Naive thymus-derived CD8-positive, alpha-beta T cell (primary cell): ENCODE measurements around the gene C16orf74. TPM values are rescaled to one million over a fixed set of nuclear protein-coding genes. Genes with fewer than 3 reads are reported as not detected.
A peak's percentile ranks its signal among the peaks of the same experiment; 100 is the strongest.

Source experiments
- ATAC-seq, 2 donors: fragments of 150-1000 bp; cut with Tn5 transposase in 1 of 2; sonication (Bioruptor Pico), chemical (Tn5 transposase) in 1 of 2; 1 replicate in 1 of 2; 2 replicates in 1 of 2; pipeline ENCODE4 v1.10.0; 2021; ENCODE audit warnings: mild to moderate bottlenecking in 2 of 2, moderate library complexity in 2 of 2
- POLR2A ChIA-PET: fragments of 350-600 bp; sonication (Branson Sonifier 250); formaldehyde crosslinking; loops from one replicate; lab custom pipeline; 2021; ENCODE audit warnings: antibody characterized with exemption; lab: Charles Lee
- DNase-seq, 10 donors: peaks; one replicate each; pipeline versions ENCODE4 v3.0.0 to v3.0.0-alpha.2; 2020 to 2022
- H3K27ac Mint-ChIP-seq, 10 donors: one replicate each; pipeline ENCODE4 v1.8.0; 2020 to 2022; ENCODE audit warnings: mild to moderate bottlenecking in 10 of 10, mixed read lengths in 10 of 10, moderate library complexity in 4 of 10, inconsistent platforms in 1 of 10
- H3K27me3 Mint-ChIP-seq, 5 donors: one replicate each; pipeline ENCODE4 v1.8.0; 2021 to 2022; ENCODE audit warnings: mixed read lengths in 5 of 5
- H3K36me3 Mint-ChIP-seq, 3 donors: one replicate each; pipeline ENCODE4 v1.8.0; 2020 to 2022; ENCODE audit warnings: mixed read lengths in 3 of 3, mild to moderate bottlenecking in 2 of 3, inconsistent platforms in 1 of 3
- H3K4me1 Mint-ChIP-seq, 4 donors: one replicate each; pipeline ENCODE4 v1.8.0; 2021 to 2022; ENCODE audit warnings: mixed read lengths in 4 of 4
- H3K4me3 Mint-ChIP-seq, 10 donors: one replicate each; pipeline ENCODE4 v1.8.0; 2020 to 2022; ENCODE audit warnings: mild to moderate bottlenecking in 10 of 10, mixed read lengths in 10 of 10, moderate library complexity in 6 of 10, inconsistent platforms in 1 of 10
- H3K9me3 Mint-ChIP-seq, 9 donors: one replicate each; pipeline ENCODE4 v1.8.0; 2020 to 2022; ENCODE audit warnings: mixed read lengths in 9 of 9, mild to moderate bottlenecking in 3 of 9, inconsistent platforms in 1 of 9, moderate library complexity in 1 of 9
- polyA plus RNA-seq, 3 donors: library from polyadenylated mRNA; unstranded; fragments of 300-500 nt; fragmentation: Illumina TruSeq; gene quantifications; one replicate each; pipeline ENCODE4 v1.2.3, GENCODE V29; 2021
- total RNA-seq, 8 experiments: library from RNA in 2 of 8; stranded (reverse) in 2 of 8; gene quantifications; one replicate each; pipeline ENCODE4 v1.2.3 and lab custom pipeline; 2021 to 2026

Gene C16orf74
- 10 to 100 TPM; 38.0 to 42.3 TPM for total RNA-seq
- 10 to 100 TPM; 16.0 to 19.1 (median 17.2) TPM for polyA plus RNA-seq
- 0 to 7.2 (median 2.6) reads per million in 6 experiments for total RNA-seq (lab: John Stamatoyannopoulos, UW)

DNA sequence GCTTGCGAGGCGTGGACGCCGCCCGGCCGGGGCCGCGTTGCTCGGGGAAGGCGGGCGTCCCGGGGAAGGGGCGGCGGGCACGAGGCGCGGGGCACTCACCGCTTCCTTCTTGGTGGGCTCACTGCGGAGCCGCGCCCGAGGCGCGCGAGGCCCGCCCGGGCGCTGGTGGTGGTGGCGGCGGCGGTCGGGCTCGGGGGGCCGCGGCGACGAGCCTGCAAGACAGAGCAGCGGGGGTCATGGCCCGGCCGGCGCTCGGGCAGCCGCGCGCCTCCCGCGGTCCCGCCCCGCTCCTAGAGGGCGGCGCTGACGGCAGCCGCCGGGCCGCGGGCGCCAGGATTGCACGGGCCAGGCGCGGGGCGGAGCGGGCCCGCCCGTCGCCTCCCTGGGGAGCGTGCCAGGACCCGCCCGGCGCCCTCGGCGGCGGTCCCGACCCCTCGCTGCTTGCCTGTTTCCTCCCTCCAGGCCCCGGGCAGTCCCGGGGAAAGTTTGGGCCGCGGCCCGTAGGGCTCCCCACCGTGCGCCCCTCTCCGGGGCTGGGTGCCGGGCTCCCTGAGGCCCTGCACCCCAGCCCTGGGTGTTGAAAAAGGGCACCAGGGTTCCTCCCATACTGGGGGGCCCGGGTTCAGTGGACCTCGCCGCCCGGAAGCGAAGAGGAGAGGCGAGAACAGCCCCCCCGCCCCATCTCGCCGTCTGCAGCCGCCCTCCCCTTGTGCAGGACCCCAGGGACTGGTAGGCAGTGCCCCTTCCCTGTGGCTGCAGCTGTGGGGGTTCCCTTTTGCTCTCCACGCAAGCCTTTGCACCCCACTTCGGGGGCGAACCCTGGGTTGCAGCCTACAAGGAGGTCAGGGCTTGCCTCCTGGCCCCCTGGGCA, at the start of gene C16orf74:
Gene C16orf74, minus strand, starts transcription at position 270 of the 871 bp plus-strand sequence. CDS start 15,879 bp downstream, outside the sequence.
- ATAC-seq (peak; percentile 70 to 81), DNase-seq (peak in 4 of 10 donors; percentile 15 to 60 (median 28))
- H3K36me3 Mint-ChIP-seq, result no peaks in the 10 kb centered on the region
- H3K4me3 Mint-ChIP-seq, result peak within 1 kb of the TSS; percentile 86 to 98 (median 92)
- peak within 1 kb of the TSS in 6 of 10 donors; percentile 21 to 89 (median 82) for H3K27ac Mint-ChIP-seq
- H3K9me3 Mint-ChIP-seq, result no peaks in the 10 kb centered on the region
- peaks cover 4 to 55% (median 12%) of the 10 kb centered on the region in 4 donors for H3K4me1 Mint-ChIP-seq
- POLR2A ChIA-PET, result interaction anchor here (0.6 to 3.3 kb wide), 4 partner anchors 11 to 38 kb away, joined by 3 to 25 read pairs (median 4); no protein-coding TSS in a partner anchor
- H3K27me3 Mint-ChIP-seq, result peaks cover 1 to 25% (median 4%) of the 10 kb centered on the region in 5 donors

DNA sequence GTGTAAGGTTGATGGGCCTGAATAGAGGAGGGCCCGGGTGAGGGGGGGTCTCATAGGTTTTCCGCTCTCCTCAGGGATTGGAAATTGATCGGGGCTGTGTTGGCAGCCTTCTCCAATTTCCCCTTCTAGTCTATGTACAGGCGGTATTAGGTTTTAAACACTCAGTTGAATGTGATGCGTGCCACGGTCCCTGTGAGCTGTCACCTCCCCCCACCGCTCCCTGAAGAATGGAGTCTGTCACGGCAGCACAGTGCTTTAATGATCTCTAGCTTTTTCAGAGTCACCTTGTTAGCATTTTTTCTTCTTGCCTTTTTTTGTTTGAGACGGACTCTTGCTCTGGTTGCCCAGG, 49.4 kb upstream of the C16orf74 start:
- peak overlapping the region; percentile 90 to 99 (median 96) for H3K27ac Mint-ChIP-seq
- no peaks in the 10 kb centered on the region for H3K27me3 Mint-ChIP-seq
- no peaks in the 10 kb centered on the region for H3K9me3 Mint-ChIP-seq
- POLR2A ChIA-PET, result interaction anchor here (1.0 to 2.6 kb wide), 2 partner anchors 10 to 147 kb away, joined by 3 to 19 read pairs; no protein-coding TSS in a partner anchor
- H3K36me3 Mint-ChIP-seq, result peaks cover 3 to 63% (median 20%) of the 10 kb centered on the region in 3 donors
- ATAC-seq (peak; percentile 39 to 57), DNase-seq (peak in 3 of 10 donors; percentile 11 to 67 (median 31))
- H3K4me1 Mint-ChIP-seq, result peaks cover 38 to 72% (median 63%) of the 10 kb centered on the region in 4 donors
- H3K4me3 Mint-ChIP-seq, result peak overlapping the region; percentile 83 to 92 (median 88)

DNA sequence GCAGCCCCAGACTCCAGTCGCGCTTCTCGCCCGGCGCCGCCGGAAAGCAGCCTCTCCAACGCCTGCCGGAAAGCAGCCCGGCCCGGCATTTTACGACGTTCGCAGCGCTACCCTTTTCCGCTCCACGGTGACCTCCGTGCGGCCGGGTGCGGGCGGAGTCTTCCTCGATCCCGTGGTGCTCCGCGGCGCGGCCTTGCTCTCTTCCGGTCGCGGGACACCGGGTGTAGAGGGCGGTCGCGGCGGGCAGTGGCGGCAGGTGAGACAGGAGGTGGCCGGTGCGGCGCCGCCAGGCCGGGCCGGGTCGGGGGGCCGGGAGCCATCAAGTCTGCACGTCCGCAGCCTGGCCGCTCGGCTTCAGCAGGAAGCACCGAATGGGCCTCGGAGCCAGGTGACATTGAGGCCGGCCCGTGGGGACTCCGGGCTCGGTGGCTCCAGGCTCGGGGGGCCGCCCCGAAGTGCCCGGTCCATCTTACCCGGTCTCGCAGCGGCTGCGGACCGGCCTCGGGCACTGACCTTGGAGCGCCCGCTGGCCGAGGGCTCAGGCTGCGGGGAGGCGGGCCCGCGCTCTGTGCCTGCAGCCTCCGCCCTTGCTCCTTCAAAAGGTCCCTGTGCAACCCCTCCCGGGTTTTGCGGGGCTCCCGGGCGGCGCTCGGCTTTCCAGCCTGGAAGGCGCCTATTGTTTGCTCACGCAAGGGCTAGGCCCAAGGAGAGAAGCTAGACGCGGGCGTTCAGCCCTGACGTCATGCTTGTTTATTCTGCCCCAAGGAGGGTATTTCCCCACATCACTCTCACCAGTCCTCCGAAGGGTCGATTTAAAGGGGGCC, 48.8 kb upstream of the C16orf74 start, which contains the start of the genes COX4I1 and EMC8:
Gene COX4I1, plus strand, starts transcription at position 199 of the 824 bp plus-strand sequence. CDS start 1,511 bp downstream, outside the sequence.
Gene EMC8, minus strand, starts transcription at position 48 of the 824 bp plus-strand sequence. CDS start 249 bp downstream, outside the sequence.
- Mint-ChIP-seq H3K36me3 (peaks cover 3 to 63% (median 17%) of the 10 kb centered on the region in 3 donors), H3K27me3 (no peaks in the 10 kb centered on the region), H3K4me1 (peaks cover 38 to 76% (median 65%) of the 10 kb centered on the region in 4 donors), H3K27ac (peak within 1 kb of the TSS; percentile 90 to 99 (median 96)), H3K9me3 (no peaks in the 10 kb centered on the region), H3K4me3 (peak within 1 kb of the TSS; percentile 83 to 94 (median 89))
- DNase-seq (peak; percentile 85 to 95 (median 90)), ATAC-seq (peak; percentile 85 to 87)
- POLR2A ChIA-PET, result interaction anchor here (2.6 kb wide), 1 partner anchor 10 kb away, joined by 19 read pairs; no protein-coding TSS in a partner anchor

DNA sequence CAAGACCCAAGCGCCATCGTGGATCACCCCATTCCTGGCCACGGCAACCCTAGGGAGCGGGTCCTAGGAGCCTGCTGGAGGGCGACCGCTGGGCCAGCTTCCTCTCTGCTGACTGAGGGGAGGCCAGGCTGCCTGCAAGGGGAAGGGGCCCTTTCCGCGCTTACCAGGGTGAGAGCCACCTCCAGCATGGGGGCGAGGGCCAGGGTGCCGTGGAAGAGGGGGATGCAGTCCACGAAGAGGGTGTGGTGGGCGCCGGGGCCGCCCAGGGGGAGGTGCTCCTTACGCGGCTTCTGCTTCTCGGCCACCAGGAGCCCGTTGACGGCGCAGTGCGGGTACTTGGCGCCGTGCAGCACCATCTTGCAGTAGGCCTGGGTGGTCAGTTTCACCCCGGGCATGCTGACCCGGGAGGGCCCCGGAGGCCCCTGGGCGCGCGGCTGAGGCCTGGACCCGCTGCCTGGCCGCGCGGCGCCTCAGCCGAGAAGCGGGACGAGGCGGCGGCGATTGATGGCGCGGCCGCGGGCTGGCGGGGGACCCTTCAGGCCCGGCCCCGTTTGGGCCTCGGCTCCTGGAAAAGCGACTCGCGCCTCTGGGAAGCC, 48.1 kb upstream of the C16orf74 start:
- POLR2A ChIA-PET, result interaction anchor here (0.9 to 1.7 kb wide), 2 partner anchors 10 to 69 kb away, joined by 3 to 8 read pairs; no protein-coding TSS in a partner anchor

DNA sequence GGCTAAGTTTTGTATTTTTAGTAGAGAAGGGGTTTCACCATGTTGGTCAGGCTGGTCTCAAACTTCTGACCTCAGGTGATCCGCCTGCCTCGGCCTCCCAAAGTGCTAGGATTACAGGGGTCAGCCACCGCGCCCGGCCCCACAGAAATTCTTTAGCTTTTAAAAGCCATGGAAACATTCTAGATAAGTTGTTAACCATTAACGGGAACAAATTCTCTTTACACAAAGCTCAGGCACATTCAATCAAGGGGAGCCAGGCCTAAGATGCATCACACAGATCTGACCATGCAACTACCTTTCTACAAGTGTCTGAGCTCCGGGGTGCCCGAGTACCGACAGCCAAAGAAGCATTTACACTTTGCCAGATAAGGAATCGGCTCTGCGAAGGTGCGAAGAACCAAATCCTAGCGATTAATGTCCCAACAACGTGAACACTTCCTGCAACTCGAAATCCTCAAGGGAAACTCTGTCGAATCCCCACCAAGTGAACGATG, 47.4 kb upstream of the C16orf74 start:
- H3K36me3 Mint-ChIP-seq, result peaks cover 3 to 63% (median 17%) of the 10 kb centered on the region in 3 donors
- DNase-seq, result peak in 1 of 10 donors; percentile 8
- peak overlapping the region; percentile 37 to 97 (median 82) for H3K27ac Mint-ChIP-seq
- no peaks in the 10 kb centered on the region for H3K9me3 Mint-ChIP-seq
- peaks cover 36 to 75% (median 63%) of the 10 kb centered on the region in 4 donors for H3K4me1 Mint-ChIP-seq
- no peak for ATAC-seq
- H3K27me3 Mint-ChIP-seq, result no peaks in the 10 kb centered on the region
- H3K4me3 Mint-ChIP-seq, result peak overlapping the region; percentile 81 to 91 (median 84)
- POLR2A ChIA-PET, result interaction anchor here (0.9 to 1.7 kb wide), 2 partner anchors 9 to 69 kb away, joined by 3 to 8 read pairs; no protein-coding TSS in a partner anchor

More for the DNA sequence above, 48.1 kb upstream of the C16orf74 start:
- H3K4me1 Mint-ChIP-seq, result peaks cover 38 to 80% (median 67%) of the 10 kb centered on the region in 4 donors
- H3K27ac Mint-ChIP-seq, result peak overlapping the region in 9 of 10 donors; percentile 90 to 97 (median 94)
- H3K36me3 Mint-ChIP-seq, result peaks cover 3 to 63% (median 17%) of the 10 kb centered on the region in 3 donors
- H3K9me3 Mint-ChIP-seq, result no peaks in the 10 kb centered on the region
- H3K4me3 Mint-ChIP-seq, result peak overlapping the region; percentile 83 to 94 (median 88)
- no peaks in the 10 kb centered on the region for H3K27me3 Mint-ChIP-seq
- DNase-seq (peak in 6 of 10 donors; percentile 22 to 61 (median 36)), ATAC-seq (peak; percentile 24 to 39)

DNA sequence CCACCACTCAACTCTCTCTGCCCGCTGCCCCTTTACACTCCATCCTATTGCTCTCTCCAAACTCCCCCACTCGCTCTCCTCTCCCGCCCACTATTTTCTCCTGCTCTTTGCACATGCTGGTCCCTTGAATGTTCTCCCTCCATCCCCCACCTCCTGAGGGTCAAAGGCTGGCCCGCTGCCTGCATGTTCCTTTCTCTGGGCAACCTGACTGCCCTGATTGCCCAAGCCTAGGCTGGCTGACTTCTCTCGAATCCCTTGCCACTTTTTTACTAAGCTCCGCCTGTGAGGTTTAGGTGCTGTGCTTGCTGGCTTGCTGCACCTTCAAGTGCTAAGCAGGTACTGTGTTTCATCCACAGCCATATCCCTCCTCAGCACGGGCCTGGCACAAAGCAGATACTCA, 45.7 kb upstream of the C16orf74 start:
- H3K4me3 Mint-ChIP-seq, result peak overlapping the region in 8 of 10 donors; percentile 3 to 81 (median 30)

DNA sequence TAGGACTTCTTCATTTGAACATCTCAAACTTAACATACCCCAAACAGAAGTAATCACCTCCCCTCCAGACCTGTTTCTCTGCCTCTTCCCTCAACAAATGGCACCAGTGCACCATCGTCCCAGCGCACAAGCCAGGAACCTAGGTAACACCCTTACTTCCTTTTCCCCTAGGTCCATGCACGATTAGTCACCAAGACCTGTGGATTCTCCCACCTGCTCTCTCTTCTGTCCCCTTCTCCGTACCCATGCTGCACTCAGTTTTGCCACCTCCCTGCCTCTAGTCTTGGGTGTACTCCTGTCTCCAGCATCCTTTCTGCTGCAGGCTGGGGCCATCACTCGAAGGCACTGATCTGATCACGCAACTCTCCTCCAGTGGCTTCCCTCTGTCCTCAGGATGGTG, 45.3 kb upstream of the C16orf74 start:
- DNase-seq (peak in 1 of 10 donors; percentile 44), ATAC-seq (no peak)
- peaks cover 40 to 75% (median 63%) of the 10 kb centered on the region in 4 donors for H3K4me1 Mint-ChIP-seq
- peak overlapping the region in 3 of 10 donors; percentile 24 to 59 (median 40) for H3K4me3 Mint-ChIP-seq
- POLR2A ChIA-PET, result no interaction called here
- no peaks in the 10 kb centered on the region for H3K27me3 Mint-ChIP-seq
- peak overlapping the region in 6 of 10 donors; percentile 2 to 88 (median 52) for H3K27ac Mint-ChIP-seq
- peaks cover 6 to 62% (median 20%) of the 10 kb centered on the region in 3 donors for H3K36me3 Mint-ChIP-seq
- peaks cover 0 to 4% (median 0%) of the 10 kb centered on the region in 9 donors for H3K9me3 Mint-ChIP-seq

More for the DNA sequence above, 45.7 kb upstream of the C16orf74 start:
- DNase-seq (peak in 1 of 10 donors; percentile 57), ATAC-seq (no peak)
- H3K27me3 Mint-ChIP-seq, result no peaks in the 10 kb centered on the region
- peak overlapping the region in 4 of 10 donors; percentile 42 to 88 (median 65) for H3K27ac Mint-ChIP-seq
- POLR2A ChIA-PET, result no interaction called here
- H3K9me3 Mint-ChIP-seq, result peaks cover 0 to 3% (median 0%) of the 10 kb centered on the region in 9 donors
- peaks cover 39 to 75% (median 63%) of the 10 kb centered on the region in 4 donors for H3K4me1 Mint-ChIP-seq
- peaks cover 6 to 62% (median 16%) of the 10 kb centered on the region in 3 donors for H3K36me3 Mint-ChIP-seq

DNA sequence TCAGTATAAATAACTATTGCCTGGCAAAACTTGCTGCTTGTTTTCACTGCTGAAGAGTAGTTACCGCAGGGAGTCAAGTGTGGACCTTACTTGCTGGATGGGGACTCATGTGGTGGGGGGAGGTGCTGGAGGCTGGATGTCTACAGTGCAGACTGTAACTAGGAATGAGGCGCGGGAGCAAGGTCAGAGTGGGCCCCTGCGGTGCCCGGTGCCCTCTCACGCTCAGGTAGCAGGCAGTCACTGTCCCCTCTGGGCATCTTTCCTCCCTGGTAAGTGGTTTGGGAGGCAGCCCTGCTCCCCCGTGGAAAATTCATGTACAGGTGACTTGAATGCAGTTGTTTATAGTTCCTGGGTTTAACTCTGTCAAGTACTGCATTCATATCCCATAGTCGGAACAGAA, 43.8 kb upstream of the C16orf74 start:
- Mint-ChIP-seq H3K9me3 (peaks cover 0 to 4% (median 0%) of the 10 kb centered on the region in 9 donors), H3K36me3 (peaks cover 6 to 64% (median 22%) of the 10 kb centered on the region in 3 donors), H3K27me3 (no peaks in the 10 kb centered on the region), H3K4me3 (no peak overlapping the region), H3K4me1 (peaks cover 44 to 77% (median 64%) of the 10 kb centered on the region in 4 donors), H3K27ac (peak overlapping the region in 2 of 10 donors; percentile 22 to 78)
- ATAC-seq (no peak), DNase-seq (no peak)
- POLR2A ChIA-PET, result no interaction called here

DNA sequence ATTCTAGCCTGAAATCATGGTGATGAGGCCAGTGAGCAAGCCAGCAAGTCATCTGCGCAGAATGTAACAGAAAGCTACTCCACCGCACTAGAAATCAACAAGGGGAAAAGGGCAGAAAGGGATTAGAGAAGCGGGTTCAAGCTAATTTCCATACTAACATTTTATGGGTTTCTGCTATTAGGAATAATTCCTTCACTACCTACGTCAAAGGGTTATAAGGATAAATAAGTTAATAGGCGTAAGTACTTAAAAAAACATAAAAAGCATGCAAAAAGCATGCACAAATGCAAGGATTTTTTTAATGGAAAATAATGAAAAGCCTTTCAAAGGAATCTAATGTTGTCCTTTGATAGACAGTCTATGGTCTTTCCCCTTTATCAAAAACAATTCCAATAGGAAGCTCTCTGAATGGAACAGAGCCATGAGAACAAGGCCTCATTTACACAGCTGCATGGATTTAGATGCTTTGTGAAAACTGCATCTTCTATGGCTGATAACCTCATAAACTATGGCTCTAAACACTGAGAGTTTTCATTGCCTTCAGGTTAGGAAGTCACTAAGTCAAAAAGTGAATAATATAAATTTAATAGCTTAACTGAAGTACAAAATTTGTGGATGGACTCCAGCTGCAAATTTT, 42.9 kb upstream of the C16orf74 start:
- ATAC-seq (no peak), DNase-seq (no peak)
- Mint-ChIP-seq H3K27me3 (no peaks in the 10 kb centered on the region), H3K9me3 (peaks cover 0 to 5% (median 0%) of the 10 kb centered on the region in 9 donors), H3K4me3 (no peak overlapping the region), H3K27ac (peak overlapping the region in 4 of 10 donors; percentile 30 to 87 (median 68)), H3K36me3 (peaks cover 6 to 67% (median 27%) of the 10 kb centered on the region in 3 donors), H3K4me1 (peaks cover 48 to 86% (median 71%) of the 10 kb centered on the region in 4 donors)
- POLR2A ChIA-PET, result no interaction called here

DNA sequence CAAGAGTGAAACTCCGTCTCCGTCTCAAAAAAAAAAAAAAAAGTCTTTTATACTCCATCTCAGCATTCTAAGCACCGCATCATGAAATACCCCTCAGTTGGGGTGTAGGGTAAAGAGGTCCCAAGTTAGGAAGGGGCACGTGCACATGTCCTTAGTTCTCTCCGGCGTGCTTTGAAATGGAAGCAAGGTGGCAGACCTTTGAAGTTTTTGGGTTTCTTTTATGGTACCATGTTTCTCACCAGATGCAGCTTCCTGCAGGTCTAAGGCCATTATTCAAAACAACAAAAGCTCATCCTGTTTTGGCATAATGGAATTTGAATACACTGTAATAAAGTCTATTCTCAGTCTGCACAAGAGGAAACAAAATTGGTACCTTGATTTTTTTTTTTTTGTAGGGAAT, 38.9 kb upstream of the C16orf74 start:
- DNase-seq, result peak in 4 of 10 donors; percentile 11 to 54 (median 28)
- peak; percentile 87 to 88 for ATAC-seq
- peaks cover 39 to 70% (median 54%) of the 10 kb centered on the region in 4 donors for H3K4me1 Mint-ChIP-seq
- H3K27me3 Mint-ChIP-seq, result no peaks in the 10 kb centered on the region
- POLR2A ChIA-PET, result interaction anchor here (0.5 to 3.1 kb wide), 8 partner anchors 8 to 732 kb away, joined by 3 to 19 read pairs (median 4); partner anchors contain the start of gene C16orf74
- peak overlapping the region; percentile 38 to 77 (median 62) for H3K4me3 Mint-ChIP-seq
- H3K36me3 Mint-ChIP-seq, result peaks cover 6 to 74% (median 26%) of the 10 kb centered on the region in 3 donors
- H3K27ac Mint-ChIP-seq, result peak overlapping the region; percentile 45 to 94 (median 82)
- peaks cover 0 to 5% (median 0%) of the 10 kb centered on the region in 9 donors for H3K9me3 Mint-ChIP-seq
